HepG2 (cell line): ENCODE data around the gene RNF38. TPM values are rescaled to one million over a fixed set of nuclear protein-coding genes. Genes with fewer than 3 reads are reported as not detected.

Source experiments
- ATAC-seq: fragments of 200-7000 bp; cut with Tn5 transposase; 3 replicates; pipeline ENCODE4 v1.9.1; 2020; ENCODE audit warnings: mild to moderate bottlenecking, moderate library complexity
- BruUV-seq: library from RNA; stranded (reverse); fragments of 400-500 nt; replicated peaks from 2 replicates; lab custom pipeline; 2021; lab: Mats Ljungman, UMichigan
- CTCF ChIA-PET: fragments of 300-600 bp; formaldehyde crosslinking; extraction: SDS; loops from one replicate; lab custom pipeline; 2021; ENCODE audit warnings: low total read pairs, inconsistent platforms, low intra/inter-chr PET ratio; lab: Yijun Ruan, JAX
- POLR2A ChIA-PET: fragments of 350-600 bp; sonication (Branson Sonifier 250); formaldehyde crosslinking; loops from one replicate; lab custom pipeline; 2020; ENCODE audit warnings: antibody characterized with exemption, inconsistent platforms; lab: Yijun Ruan, JAX
- DNase-seq: peaks from one replicate; pipeline ENCODE4 v3.0.0-alpha.2; 2015; ENCODE audit warnings: low spot score
- FAIRE-seq: peaks from 3 replicates; lab custom pipeline; 2011; peaks lifted over from hg19 to GRCh38; lab: Jason Lieb, UNC
- H2AFZ ChIP-seq: one replicate; pipeline ENCODE4 v1.6.1; 2011; ENCODE audit warnings: low read length, inconsistent platforms
- H3K27ac ChIP-seq: fragments of 300-600 bp; 3 replicates; pipeline ENCODE4 v1.8.0; 2011; ENCODE audit warnings: mixed run types, mild to moderate bottlenecking, mixed read lengths, low read length, inconsistent platforms; ENCODE audit not compliant: insufficient read depth; ENCODE audit errors: extremely low read length
- H3K27me3 ChIP-seq, 2 experiments: fragments of 200-600 bp in 1 of 2; 2 replicates in 1 of 2; 3 replicates in 1 of 2; pipeline versions ENCODE4 v1.6.0 to v1.8.0; 2011; ENCODE audit warnings: low read length in 2 of 2, mild to moderate bottlenecking in 2 of 2, moderate library complexity in 2 of 2, inconsistent platforms in 1 of 2; ENCODE audit not compliant: insufficient read depth in 2 of 2, control insufficient read depth in 1 of 2
- H3K36me3 ChIP-seq, 2 experiments: fragments of 200-600 bp in 1 of 2; replicated peaks in 1 of 2; 2 replicates in 1 of 2; 3 replicates in 1 of 2; pipeline versions ENCODE4 v1.5.1 to v1.8.0; 2011; ENCODE audit warnings: low read length in 2 of 2, inconsistent platforms in 1 of 2; ENCODE audit not compliant: insufficient read depth in 2 of 2, control insufficient read depth in 1 of 2
- H3K4me1 ChIP-seq: 2 replicates; pipeline ENCODE4 v1.5.1; 2012; ENCODE audit warnings: low read length, inconsistent platforms; ENCODE audit not compliant: insufficient read depth
- H3K4me2 ChIP-seq: 2 replicates; pipeline ENCODE4 v1.6.0; 2011; ENCODE audit warnings: low read depth, low read length, inconsistent platforms
- H3K4me3 ChIP-seq, 3 experiments: fragments of 200-600 bp in 1 of 3; sonication (generic), shearing (Covaris generic) in 1 of 3; replicated peaks in 1 of 3; 2 replicates each; pipeline ENCODE4 v1.5.1; 2011 to 2016; ENCODE audit warnings: low read length in 3 of 3, inconsistent platforms in 2 of 3, low read depth in 2 of 3, mild to moderate bottlenecking in 2 of 3, control low read depth in 1 of 3, mixed read lengths in 1 of 3; ENCODE audit not compliant: insufficient read depth in 1 of 3
- H3K79me2 ChIP-seq: one replicate; pipeline ENCODE4 v1.6.1; 2011; ENCODE audit warnings: low read length, inconsistent platforms; ENCODE audit not compliant: insufficient read depth
- H3K9ac ChIP-seq: 2 replicates; pipeline ENCODE4 v1.6.0; 2011; ENCODE audit warnings: mild to moderate bottlenecking, low read depth, low read length, inconsistent platforms; ENCODE audit not compliant: insufficient read depth
- H3K9me3 ChIP-seq: 2 replicates; pipeline ENCODE4 v1.5.1; 2012; ENCODE audit warnings: mild to moderate bottlenecking, low read length
- H4K20me1 ChIP-seq: 2 replicates; pipeline ENCODE4 v1.6.0; 2011; ENCODE audit warnings: inconsistent platforms, mild to moderate bottlenecking, low read length, moderate library complexity; ENCODE audit not compliant: insufficient read depth
- GPBP1L1 ChIP-seq: sonication (generic); formaldehyde crosslinking; IDR thresholded peaks from 2 replicates; pipeline ENCODE4 v1.5.0; 2020; ENCODE audit warnings: mild to moderate bottlenecking, missing genetic modification reagents
- HDAC6 ChIP-seq: fragments of 200-600 bp; sonication (generic); IDR thresholded peaks from 2 replicates; pipeline ENCODE4 v1.7.0; 2017; ENCODE audit warnings: mild to moderate bottlenecking, antibody characterized with exemption, low read length, low read depth
- HNRNPUL1 ChIP-seq: fragments of 200-400 bp; formaldehyde crosslinking; IDR thresholded peaks from 2 replicates; pipeline ENCODE4 v1.6.1; 2017; ENCODE audit warnings: low read depth, mild to moderate bottlenecking, low read length, moderate library complexity
- MAFG ChIP-seq: sonication (generic); formaldehyde crosslinking; IDR thresholded peaks from 2 replicates; pipeline ENCODE4 v1.5.1; 2020; ENCODE audit warnings: mild to moderate bottlenecking, missing genetic modification reagents
- SMAD1 ChIP-seq: sonication (generic); formaldehyde crosslinking; IDR thresholded peaks from 2 replicates; pipeline ENCODE4 v1.4.0; 2020; ENCODE audit warnings: missing genetic modification reagents, low read depth, mild to moderate bottlenecking, borderline replicate concordance
- ZMYM2 ChIP-seq: sonication (generic); formaldehyde crosslinking; IDR thresholded peaks from 2 replicates; pipeline ENCODE4 v1.8.0; 2022; ENCODE audit warnings: mild to moderate bottlenecking, missing genetic modification reagents
- ZNF597 ChIP-seq: sonication (generic); formaldehyde crosslinking; IDR thresholded peaks from 2 replicates; pipeline ENCODE4 v1.5.0; 2020; ENCODE audit warnings: missing genetic modification reagents
- ZNF616 ChIP-seq: sonication (generic); formaldehyde crosslinking; IDR thresholded peaks from 2 replicates; pipeline ENCODE4 v1.5.0; 2020; ENCODE audit warnings: low read depth, mild to moderate bottlenecking, missing genetic modification reagents
- WGBS: methylation state at CpG from one replicate; pipeline ENCODE4 v1.1.6; 2017; ENCODE audit warnings: low lambda C conversion rate; 5-methylcytosine and 5-hydroxymethylcytosine counted together
- in situ Hi-C: cut with HindIII; loops from 2 replicates; pipeline ENCODE4 v1.10.0; 2017; ENCODE audit warnings: low pct_unique_long_range_greater_than_20kb; ENCODE audit not compliant: extremely low pct_ligation_motif_present
- intact Hi-C: fragments of 100-400 bp; cut with micrococcal nuclease; formaldehyde crosslinking; loops from one replicate; pipeline ENCODE4 v1.10.0; 2022; ENCODE audit not compliant: unreplicated experiment
- polyA plus RNA-seq, 8 experiments: library from polyadenylated mRNA; depleted of rRNA in 3 of 8; stranded (reverse) in 7 of 8; unstranded in 1 of 8; fragments of >200 nt; fragmentation: Illumina TruSeq in 4 of 8; extraction: Trizol in 4 of 8; gene quantifications; 2 replicates each; pipeline versions ENCODE4 v1.2.1 to v1.2.3, GENCODE V29; 2011 to 2016; ENCODE audit warnings: low read depth in 4 of 8, missing spikeins in 1 of 8, mixed read lengths in 1 of 8; ENCODE audit not compliant: insufficient read depth in 1 of 8
- total RNA-seq, 5 experiments: library from RNA; depleted of rRNA; stranded (reverse); fragments of >200 nt; fragmentation: Illumina TruSeq; extraction: Trizol; gene quantifications; 2 replicates each; pipeline ENCODE4 v1.2.3, GENCODE V29; 2016; ENCODE audit warnings: low read depth in 1 of 5
- TF ChIP-seq, protein P1 (sequence below): sonication (generic); formaldehyde crosslinking; IDR thresholded peaks from 2 replicates; pipeline ENCODE4 v1.8.0; 2022; ENCODE audit warnings: mild to moderate bottlenecking, missing genetic modification reagents, borderline replicate concordance
- TF ChIP-seq, protein P2 (sequence below): sonication (generic); formaldehyde crosslinking; IDR thresholded peaks from 2 replicates; pipeline ENCODE4 v1.9.0; 2022; ENCODE audit warnings: missing genetic modification reagents, mild to moderate bottlenecking, borderline replicate concordance
- TF ChIP-seq, protein P3 (sequence below): fragments of 450-650 bp; IDR thresholded peaks from 2 replicates; pipeline ENCODE4 v1.6.1; 2017

Gene RNF38
- total and polyA plus RNA-seq, 2 of the 13 experiments (the other 11 are each of a cell fraction or from before 2014, with no cell fraction given) = 9.1 to 32.1 TPM

DNA sequence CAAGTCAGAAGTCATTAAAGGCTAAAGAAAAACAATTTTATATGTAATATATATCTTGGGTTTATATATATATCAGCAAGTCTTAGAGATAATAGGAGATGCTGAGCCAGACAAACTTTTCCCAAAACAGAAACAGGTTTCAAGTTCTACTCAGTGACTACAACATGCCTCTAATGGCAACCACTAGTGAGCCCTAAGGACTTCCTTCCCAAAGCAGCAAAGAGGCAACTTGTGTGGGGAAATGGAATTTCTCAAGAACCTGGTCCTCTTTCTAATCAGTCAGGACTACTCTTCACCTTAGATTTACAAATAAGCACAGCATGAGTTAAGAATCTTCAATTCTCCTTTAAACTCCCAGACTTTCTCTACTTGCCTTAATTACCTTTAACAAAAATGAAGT is 17.6 kb downstream of the RNF38 start:
- intact Hi-C loops = no loop called here
- no peak for ATAC-seq
- Histone ChIP-seq H3K4me3 (no peak overlapping the region), H3K79me2 (peaks cover 46% of the 10 kb centered on the region), H3K9ac (no peak overlapping the region), H3K4me2 (no peak overlapping the region), H3K9me3 (no peaks in the 10 kb centered on the region), H4K20me1 (peaks cover 3% of the 10 kb centered on the region; the same call in 1 of the 2 replicates), H2AFZ (no peak overlapping the region)
- POLR2A ChIA-PET = no interaction called here
- in situ Hi-C loops = no loop called here
- DNase-seq = no peak
- no peak for FAIRE-seq
- TF ChIP-seq, protein P1, sequence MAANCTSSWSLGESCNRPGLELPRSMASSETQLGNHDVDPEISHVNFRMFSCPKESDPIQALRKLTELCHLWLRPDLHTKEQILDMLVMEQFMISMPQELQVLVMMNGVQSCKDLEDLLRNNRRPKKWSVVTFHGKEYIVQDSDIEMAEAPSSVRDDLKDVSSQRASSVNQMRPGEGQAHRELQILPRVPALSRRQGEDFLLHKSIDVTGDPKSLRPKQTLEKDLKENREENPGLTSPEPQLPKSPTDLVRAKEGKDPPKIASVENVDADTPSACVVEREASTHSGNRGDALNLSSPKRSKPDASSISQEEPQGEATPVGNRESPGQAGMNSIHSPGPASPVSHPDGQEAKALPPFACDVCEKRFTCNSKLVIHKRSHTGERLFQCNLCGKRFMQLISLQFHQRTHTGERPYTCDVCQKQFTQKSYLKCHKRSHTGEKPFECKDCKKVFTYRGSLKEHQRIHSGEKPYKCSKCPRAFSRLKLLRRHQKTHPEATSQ (CRISPR knock-in tag) = no peak
- no peak for TF ChIP-seq HNRNPUL1
- TF ChIP-seq, all 625 proteins: peak for 0
- no TSS peak for BruUV-seq
- Histone ChIP-seq H3K4me1 (no peaks in the 10 kb centered on the region), H3K36me3 (peaks cover 0 to 1% of the 10 kb centered on the region in 2 experiments; a peak in 2 of 5 replicates), H3K27me3 (no peaks in the 10 kb centered on the region), H3K27ac (no peak overlapping the region)
- CTCF ChIA-PET = no interaction called here

GRCh38 chr9:36364577-36364976 is 35.5 kb downstream of the RNF38 start:
- no peaks in the 10 kb centered on the region for H3K79me2 ChIP-seq
- CTCF ChIA-PET = no interaction called here
- no peak for FAIRE-seq
- TF ChIP-seq HDAC6 = no peak
- no peak for TF ChIP-seq MAFG (CRISPR knock-in tag)
- TF ChIP-seq ZNF597 (CRISPR knock-in tag) = no peak
- TF ChIP-seq, protein P2, sequence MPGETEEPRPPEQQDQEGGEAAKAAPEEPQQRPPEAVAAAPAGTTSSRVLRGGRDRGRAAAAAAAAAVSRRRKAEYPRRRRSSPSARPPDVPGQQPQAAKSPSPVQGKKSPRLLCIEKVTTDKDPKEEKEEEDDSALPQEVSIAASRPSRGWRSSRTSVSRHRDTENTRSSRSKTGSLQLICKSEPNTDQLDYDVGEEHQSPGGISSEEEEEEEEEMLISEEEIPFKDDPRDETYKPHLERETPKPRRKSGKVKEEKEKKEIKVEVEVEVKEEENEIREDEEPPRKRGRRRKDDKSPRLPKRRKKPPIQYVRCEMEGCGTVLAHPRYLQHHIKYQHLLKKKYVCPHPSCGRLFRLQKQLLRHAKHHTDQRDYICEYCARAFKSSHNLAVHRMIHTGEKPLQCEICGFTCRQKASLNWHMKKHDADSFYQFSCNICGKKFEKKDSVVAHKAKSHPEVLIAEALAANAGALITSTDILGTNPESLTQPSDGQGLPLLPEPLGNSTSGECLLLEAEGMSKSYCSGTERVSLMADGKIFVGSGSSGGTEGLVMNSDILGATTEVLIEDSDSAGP (CRISPR knock-in tag) = no peak
- TF ChIP-seq, protein P3, sequence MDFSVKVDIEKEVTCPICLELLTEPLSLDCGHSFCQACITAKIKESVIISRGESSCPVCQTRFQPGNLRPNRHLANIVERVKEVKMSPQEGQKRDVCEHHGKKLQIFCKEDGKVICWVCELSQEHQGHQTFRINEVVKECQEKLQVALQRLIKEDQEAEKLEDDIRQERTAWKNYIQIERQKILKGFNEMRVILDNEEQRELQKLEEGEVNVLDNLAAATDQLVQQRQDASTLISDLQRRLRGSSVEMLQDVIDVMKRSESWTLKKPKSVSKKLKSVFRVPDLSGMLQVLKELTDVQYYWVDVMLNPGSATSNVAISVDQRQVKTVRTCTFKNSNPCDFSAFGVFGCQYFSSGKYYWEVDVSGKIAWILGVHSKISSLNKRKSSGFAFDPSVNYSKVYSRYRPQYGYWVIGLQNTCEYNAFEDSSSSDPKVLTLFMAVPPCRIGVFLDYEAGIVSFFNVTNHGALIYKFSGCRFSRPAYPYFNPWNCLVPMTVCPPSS = no peak
- TF ChIP-seq ZNF616 (CRISPR knock-in tag) = no peak
- no peak for TF ChIP-seq SMAD1 (CRISPR knock-in tag)
- no peak for TF ChIP-seq ZMYM2
- TF ChIP-seq GPBP1L1 (CRISPR knock-in tag) = no peak

More at GRCh38 chr9:36364577-36364976, 35.5 kb downstream of the RNF38 start:
- Histone ChIP-seq H4K20me1 (no peaks in the 10 kb centered on the region), H3K27me3 (no peaks in the 10 kb centered on the region), H3K27ac (no peak overlapping the region), H3K4me1 (no peaks in the 10 kb centered on the region), H3K4me2 (no peak overlapping the region), H3K36me3 (peaks cover 7 to 50% of the 10 kb centered on the region in 2 experiments; a peak in 4 of 5 replicates), H3K4me3 (no peak overlapping the region), H3K9ac (no peak overlapping the region), H2AFZ (no peak overlapping the region), H3K9me3 (no peaks in the 10 kb centered on the region)
- BruUV-seq = no TSS peak
- DNase-seq (no peak), ATAC-seq (no peak)
- WGBS = 100% methylated on average over 1 of the region's 1 CpG
- in situ Hi-C loops (no loop called here), intact Hi-C loops (no loop called here)
- POLR2A ChIA-PET = no interaction called here
